Activated CD8-positive, alpha-beta memory T cell treated with anti-CD3 and anti-CD28 coated beads for 36 hours (primary cell): ENCODE measurements around the gene ASIC3. TPM values are rescaled to one million over a fixed set of nuclear protein-coding genes. Genes with fewer than 3 reads are reported as not detected.

Experiments
- CTCF ChIA-PET: fragments of 350-600 bp; sonication (Branson Sonifier 250); formaldehyde crosslinking; loops from one replicate; lab custom pipeline; 2021; ENCODE audit warnings: antibody characterized with exemption; lab: Charles Lee
- POLR2A ChIA-PET: fragments of 350-600 bp; sonication (Branson Sonifier 250); formaldehyde crosslinking; loops from one replicate; lab custom pipeline; 2021; ENCODE audit warnings: antibody characterized with exemption; lab: Charles Lee
- total RNA-seq, 2 experiments: library from RNA; stranded (reverse); gene quantifications; one replicate each; pipeline ENCODE4 v1.2.3, GENCODE V29; 2021

ASIC3 gene
- total RNA-seq, 2 experiments from 2014 or later: 2.9 to 3.6 TPM

DNA sequence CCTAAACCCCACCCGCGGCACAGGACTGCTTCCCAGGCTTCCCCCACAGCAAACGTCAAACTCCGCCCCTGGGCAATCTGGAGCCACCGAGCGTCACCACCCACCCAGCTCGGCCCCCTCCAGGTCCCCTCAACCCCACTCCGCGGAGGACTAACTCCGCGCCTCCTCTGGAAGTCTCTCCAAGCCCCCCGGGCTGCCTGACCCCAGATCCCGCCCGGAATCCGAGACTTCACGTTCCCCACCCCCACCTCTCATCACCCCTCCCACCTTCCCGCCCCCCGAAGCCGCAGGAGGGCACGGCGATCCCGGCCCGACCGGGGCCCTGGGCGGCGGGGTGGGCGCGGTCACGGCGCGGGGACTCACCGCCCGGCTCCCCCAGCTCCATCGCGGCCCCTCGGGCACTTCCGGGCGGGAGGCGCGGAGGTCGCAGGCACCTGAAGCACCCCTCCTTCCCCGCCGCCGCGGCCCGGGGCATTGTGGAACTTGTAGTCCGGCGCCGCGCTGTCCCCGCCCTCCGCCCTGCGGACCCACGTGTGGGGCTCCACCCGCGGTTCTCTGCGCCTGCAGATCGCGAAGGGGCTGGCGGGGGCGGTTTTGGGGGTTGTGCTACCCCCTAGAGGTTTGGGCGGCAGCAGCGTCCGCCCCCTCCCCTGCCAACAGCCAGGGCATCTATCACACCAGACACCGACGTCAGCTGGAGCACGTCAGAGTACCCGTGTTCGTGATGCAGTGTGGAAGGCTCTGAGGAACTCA lies 34.9 kb downstream of the ASIC3 start, which contains the start of gene TMUB1:
Gene TMUB1 (minus strand): TSS at position 423 of the 753 bp plus-strand sequence. CDS start 930 bp downstream, outside the sequence.
- POLR2A ChIA-PET: interaction anchor here (1.1 kb wide), 1 partner anchor 24 kb away, joined by 3 read pairs; the partner anchor contains the start of gene SLC4A2
- CTCF ChIA-PET: interaction anchor here (0.8 to 1.6 kb wide), 2 partner anchors 55 to 161 kb away, joined by 3 to 4 read pairs; partner anchors contain the start of gene ABCB8

DNA sequence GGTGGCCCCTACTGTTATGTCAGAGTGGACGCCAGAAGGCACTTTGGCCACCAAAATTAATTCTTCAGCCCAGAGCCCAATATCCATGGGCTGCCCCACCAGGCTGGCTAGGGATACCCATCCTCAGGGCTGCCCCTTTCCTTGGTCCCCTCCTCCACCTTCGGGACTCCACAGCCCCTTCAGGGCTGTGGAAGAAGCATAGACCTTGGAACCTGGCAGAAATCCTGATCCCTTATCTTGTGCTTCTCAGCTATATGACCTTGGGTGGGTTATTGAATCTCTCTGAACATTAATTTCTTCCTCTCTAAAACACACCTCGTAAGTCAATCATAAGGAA lies 35.5 kb downstream of the ASIC3 start:
- ChIA-PET POLR2A (no interaction called here), CTCF (interaction anchor here (1.6 kb wide), 1 partner anchor 56 kb away, joined by 4 read pairs; the partner anchor contains the start of gene ABCB8)

DNA sequence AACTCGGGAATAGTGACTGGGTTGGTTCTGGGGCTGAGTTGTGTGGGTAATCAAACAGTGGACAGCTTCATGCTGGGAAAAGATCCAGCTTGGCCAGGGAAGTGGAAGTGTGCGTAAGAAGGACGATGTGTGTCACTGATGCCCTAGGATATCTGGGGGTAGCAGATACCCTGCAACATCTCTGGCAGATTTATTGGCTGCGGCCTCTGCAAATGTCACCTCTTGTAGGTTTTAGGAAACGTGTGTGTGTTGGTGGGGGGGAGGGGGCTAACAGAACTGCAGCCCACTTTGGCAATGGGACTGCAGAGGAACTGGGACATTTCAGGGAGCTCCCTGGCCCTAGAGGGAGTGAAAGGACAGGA lies 37.0 kb downstream of the ASIC3 start:
- ChIA-PET CTCF (interaction anchor here (0.8 to 1.8 kb wide), 4 partner anchors 25 to 69 kb away, joined by 3 to 7 read pairs (median 3); partner anchors contain the start of genes CDK5 and SLC4A2), POLR2A (interaction anchor here (0.5 kb wide), 1 partner anchor 25 kb away, joined by 3 read pairs; no protein-coding TSS in a partner anchor)

DNA sequence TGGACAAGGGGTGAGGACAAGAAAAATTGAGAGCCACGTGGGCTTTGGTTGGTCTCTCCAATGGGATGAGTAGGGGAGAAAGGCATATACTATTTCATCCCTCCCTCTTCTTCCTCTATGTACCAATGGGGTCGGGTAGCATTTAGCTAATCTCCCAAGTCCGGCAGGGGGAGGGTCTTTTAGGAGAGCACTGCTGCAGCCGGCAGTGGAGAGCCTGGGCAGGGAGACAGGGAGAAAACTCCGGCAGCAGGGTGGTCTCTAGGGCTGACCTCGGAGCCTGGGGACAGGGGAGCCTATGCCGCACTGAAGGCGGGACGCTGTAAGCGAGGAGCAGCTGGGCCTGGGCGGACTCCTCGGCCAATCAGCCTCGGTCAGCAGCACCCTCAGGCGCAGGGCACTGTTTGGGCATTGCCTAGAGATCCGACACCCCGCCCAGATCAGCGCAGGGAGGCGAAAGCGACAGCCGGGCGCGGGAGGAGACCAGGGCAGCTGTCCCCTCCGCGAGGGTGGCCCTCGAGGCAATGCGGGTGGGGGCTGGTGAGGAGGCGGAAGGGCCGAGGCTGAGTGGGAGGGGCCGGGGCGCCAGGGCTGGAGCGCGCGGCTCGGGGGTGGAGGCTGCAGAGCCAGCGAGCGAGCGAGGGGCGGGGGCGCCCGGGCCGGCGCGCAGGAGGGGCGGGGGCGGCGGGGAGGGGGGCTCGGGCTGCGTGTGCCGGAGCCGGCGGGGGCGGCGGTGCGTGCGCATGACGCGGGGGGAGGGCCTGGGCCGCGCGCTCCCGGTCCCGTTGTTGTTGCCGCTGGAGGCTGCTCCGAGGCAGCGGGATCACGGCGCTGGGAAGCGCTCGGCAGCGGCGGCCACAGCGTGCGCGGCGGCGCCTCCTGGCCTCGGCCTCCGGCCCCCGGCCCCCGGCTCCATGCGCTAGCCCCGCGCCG lies 37.6 kb downstream of the ASIC3 start, which contains the start of gene AGAP3:
Gene AGAP3 (plus strand): TSS at position 785 of the 930 bp plus-strand sequence. CDS start 267 bp downstream, outside the sequence.
- POLR2A ChIA-PET: no interaction called here
- CTCF ChIA-PET: interaction anchor here (1.1 to 1.8 kb wide), 3 partner anchors 25 to 28 kb away, joined by 3 to 7 read pairs (median 3); partner anchors contain the start of genes CDK5 and SLC4A2

DNA sequence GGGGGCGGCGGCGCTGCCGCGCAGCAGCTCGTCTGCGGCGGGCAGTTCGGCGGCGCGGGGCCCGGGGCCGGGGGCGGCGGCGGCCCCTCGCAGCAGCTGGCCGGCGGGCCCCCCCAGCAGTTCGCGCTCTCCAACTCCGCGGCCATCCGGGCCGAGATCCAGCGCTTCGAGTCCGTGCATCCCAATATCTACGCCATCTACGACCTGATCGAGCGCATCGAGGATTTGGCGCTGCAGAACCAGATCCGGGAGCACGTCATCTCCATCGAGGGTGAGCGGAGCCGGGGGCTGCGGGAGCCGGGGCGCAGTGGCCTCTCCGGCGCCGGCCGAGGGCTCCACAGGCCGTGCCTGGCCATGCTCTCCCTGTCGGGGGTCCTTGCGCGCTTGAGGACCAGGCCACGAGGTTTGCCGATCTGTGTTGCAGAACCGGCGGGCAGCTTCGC lies 38.5 kb downstream of the ASIC3 start:
- POLR2A ChIA-PET: interaction anchor here (0.6 to 0.7 kb wide), 2 partner anchors 22 to 59 kb away, joined by 5 to 10 read pairs; partner anchors contain the start of gene ABCB8
- CTCF ChIA-PET: interaction anchor here (0.7 to 3.3 kb wide), 3 partner anchors 25 to 1483 kb away, joined by 3 to 20 read pairs (median 5); no protein-coding TSS in a partner anchor

DNA sequence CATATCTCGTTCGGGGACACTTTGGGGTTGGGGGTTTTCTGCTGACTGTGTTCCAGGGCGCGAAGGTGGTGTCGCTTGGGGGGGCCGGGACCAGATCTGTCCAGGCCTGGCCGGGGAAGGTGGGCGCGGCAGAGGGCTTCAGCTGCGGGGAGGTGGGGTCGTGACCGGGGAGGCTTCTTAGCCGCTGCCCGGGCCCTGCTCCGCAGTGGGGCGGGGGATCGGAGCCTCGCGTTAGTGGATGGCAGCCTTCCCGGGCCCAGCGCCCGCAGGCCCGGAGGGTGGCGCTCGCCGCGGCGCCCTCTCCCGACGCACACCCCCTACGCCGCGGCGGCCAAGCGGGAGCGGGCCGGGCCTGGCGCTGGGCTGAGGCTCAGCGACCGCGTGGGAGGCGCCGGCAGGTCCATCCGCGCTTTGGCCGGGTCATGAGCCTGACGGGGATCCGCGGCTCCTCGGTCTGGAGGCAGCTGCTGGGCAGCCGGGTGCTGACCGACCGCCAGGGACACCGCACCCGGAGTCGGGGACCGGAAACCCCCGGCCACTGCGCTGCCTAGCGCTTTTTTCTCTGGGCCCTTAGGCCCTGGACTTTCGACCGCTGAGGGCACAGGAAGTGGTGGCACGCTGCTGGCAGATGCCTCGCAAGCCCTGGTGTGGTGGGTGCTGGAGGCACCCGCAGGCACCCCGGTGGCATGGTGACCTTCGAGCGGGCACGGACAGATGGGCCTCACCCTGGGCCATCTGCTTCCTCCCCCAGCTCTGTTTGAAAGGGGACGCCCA lies 39.1 kb downstream of the ASIC3 start:
- CTCF ChIA-PET: interaction anchor here (0.7 to 3.3 kb wide), 5 partner anchors 20 to 1484 kb away, joined by 3 to 20 read pairs (median 3); no protein-coding TSS in a partner anchor
- POLR2A ChIA-PET: interaction anchor here (0.6 to 0.7 kb wide), 2 partner anchors 22 to 59 kb away, joined by 5 to 10 read pairs; partner anchors contain the start of gene ABCB8

DNA sequence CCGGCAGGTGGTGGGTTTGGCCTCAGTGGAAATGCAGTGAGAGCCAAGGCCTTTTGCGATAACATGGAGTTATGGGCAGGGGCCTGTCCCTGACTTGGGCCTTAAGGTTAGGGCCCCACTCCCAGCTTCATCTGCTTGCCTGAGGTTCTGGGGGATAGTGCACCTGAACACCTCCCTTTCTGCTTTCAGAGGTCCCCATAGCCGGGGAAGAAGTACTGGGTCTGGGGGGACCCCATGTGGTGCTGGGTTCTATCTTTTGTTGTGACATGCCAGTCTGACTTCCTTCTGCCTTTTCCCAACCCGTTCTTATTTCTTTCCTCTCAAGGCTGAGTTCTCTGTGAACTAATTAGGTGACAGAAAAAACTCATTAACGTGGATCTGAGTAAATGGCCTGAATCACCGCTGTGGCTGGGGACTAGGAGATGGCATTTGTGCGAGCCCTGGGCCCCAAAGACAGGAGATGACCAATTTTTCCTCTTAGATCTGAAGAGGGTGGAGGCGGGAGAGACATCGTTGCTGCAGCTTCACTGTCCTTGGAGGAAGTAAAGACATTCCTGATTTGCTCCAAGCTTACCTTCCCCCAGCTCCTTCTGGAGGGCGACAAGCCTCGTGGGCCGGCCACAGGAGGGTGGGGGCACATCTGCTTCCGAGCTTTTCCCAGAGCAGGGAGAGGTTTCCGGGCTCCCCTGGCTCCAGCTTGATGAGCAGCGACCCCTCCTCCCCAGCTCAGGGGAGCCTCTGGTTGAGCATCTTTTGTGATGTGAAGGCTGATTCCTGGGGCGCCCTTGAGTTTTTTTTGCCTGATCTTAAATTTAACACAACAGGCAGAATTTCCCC lies 39.9 kb downstream of the ASIC3 start:
- POLR2A ChIA-PET: interaction anchor here (0.5 kb wide), 1 partner anchor 88 kb away, joined by 3 read pairs; no protein-coding TSS in a partner anchor

DNA sequence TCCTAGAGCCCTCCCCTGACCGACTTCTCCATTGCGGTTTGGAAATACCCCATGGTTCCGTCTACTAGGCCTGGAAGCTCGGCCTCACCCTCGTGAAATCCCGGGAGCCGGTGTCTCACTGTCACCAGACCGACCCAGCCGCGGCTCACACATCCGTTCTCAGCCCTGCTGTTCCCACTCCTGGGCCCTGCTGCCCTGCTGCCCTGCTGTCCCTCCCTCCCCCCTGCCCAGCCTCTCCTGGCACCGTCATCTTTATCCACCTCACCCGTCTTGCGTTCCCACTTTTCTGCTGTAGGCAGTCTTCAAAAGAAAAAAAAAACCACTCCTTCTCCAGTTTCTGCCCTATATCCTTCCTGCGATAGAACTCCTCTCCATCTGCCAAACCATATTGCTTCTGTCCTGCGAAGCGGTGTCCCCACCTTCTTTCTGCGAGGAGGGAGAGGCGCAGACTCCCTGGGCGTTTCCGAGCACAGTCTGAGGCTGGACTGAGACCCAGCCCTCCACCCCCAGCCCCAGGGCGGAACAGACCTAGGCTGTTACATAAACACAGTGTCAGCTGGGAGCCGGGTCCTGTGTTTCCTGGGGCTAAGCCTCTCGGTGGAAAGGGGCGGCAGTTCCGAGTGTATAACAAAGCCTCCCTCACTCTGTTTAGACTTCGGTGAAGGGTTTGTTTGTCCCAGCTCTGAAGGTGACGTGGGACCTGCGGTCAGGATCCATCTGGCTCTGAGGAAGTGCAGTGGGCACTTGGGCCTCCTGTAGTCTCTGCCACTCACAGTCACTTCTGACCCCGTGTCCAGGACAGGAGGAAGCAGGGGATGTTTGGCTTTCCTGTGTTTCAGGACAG lies 40.7 kb downstream of the ASIC3 start:
- ChIA-PET POLR2A (interaction anchor here (0.5 kb wide), 1 partner anchor 89 kb away, joined by 3 read pairs; no protein-coding TSS in a partner anchor), CTCF (interaction anchor here (1.3 to 3.3 kb wide), 3 partner anchors 19 to 23 kb away, joined by 3 to 20 read pairs (median 3); no protein-coding TSS in a partner anchor)

More for the DNA sequence above, 39.9 kb downstream of the ASIC3 start:
- CTCF ChIA-PET: interaction anchor here (1.0 to 3.3 kb wide), 4 partner anchors 19 to 138 kb away, joined by 3 to 20 read pairs (median 3); no protein-coding TSS in a partner anchor

DNA sequence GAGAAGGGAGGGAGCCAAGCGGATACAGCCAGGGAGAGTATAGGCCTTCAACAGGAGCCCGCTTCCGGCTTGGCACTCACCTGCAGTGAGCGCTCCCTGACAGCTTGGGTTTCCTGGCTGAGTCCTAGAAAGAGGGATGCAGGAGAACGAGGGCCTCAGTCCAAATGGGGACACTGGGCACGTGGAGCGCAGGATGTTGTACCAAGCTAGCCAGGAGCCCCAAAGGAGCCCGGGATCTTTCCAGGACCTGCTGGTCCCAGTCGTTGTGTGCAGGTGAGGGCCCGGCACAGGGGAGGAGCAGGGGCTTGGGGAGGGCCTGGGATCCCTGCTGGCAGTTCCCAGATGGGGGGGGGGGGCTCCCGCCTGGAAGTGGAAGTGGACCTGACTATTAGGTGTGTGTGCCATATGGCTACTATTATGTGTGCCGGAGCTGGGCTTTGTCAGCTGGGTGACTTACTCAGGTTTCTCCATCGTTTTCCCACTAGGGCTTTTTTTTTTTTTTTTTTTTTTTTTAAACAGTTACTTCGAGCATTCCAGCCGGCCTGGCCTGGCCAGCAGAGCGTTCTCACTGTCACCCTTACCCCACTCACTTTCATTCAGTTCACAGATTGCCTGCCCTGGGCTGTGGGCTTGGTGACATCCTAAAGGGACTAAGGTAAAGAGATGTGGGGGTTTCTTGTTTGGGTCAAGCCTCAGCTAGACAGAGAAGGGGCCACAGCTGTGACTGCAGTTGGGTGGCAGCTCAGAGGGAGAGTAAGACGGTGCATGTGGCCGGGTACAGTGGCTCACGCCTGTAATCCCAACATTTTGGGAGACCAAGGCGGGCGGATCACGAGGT lies 41.8 kb downstream of the ASIC3 start:
- ChIA-PET POLR2A (no interaction called here), CTCF (interaction anchor here (0.6 to 3.3 kb wide), 4 partner anchors 19 to 35 kb away, joined by 3 to 20 read pairs (median 4); no protein-coding TSS in a partner anchor)

DNA sequence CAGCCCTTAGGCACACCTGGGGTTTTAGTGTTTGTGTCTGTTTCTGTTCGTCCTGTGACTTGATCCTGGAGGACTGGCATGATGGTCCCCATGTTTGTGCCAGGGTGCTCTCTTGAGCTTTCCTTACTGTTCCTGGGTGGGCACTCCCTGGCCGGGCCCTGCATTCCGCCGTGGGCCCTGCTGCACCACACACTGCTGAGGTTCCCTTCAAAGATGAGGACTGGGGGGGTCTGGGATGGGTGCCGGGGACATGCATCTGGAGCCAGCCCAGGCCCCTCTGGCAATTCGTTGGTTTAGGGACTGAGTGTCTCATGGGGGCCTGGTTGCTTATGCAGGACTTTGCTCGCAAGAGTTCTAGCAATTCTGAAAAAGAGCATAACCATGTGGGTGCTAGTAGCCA lies 42.7 kb downstream of the ASIC3 start:
- POLR2A ChIA-PET: no interaction called here

DNA sequence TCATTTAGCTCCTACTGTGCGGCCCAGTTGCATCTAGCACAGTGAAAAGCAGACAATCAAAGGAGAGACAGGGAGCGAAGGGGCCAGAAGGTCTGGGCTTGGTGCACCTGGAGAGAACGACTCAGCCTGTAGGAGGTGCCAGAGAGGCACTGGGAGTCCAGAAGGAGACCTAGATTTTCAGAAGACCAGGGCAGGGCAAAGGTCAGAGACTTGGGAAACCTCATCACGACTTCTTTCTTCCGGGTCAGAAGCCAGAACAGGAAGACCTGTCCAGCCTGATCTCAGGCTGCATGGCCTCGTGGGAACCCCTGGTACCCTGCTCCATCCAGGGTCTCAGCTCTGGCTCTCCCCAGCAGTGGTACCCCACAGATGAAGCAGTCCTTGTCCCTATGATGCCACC lies 43.1 kb downstream of the ASIC3 start:
- POLR2A ChIA-PET: no interaction called here
- CTCF ChIA-PET: interaction anchor here (0.5 to 2.5 kb wide), 4 partner anchors 19 to 114 kb away, joined by 3 to 12 read pairs (median 3); no protein-coding TSS in a partner anchor

More for the DNA sequence above, 42.7 kb downstream of the ASIC3 start:
- CTCF ChIA-PET: interaction anchor here (0.5 to 2.5 kb wide), 3 partner anchors 19 to 113 kb away, joined by 3 to 12 read pairs (median 3); no protein-coding TSS in a partner anchor

DNA sequence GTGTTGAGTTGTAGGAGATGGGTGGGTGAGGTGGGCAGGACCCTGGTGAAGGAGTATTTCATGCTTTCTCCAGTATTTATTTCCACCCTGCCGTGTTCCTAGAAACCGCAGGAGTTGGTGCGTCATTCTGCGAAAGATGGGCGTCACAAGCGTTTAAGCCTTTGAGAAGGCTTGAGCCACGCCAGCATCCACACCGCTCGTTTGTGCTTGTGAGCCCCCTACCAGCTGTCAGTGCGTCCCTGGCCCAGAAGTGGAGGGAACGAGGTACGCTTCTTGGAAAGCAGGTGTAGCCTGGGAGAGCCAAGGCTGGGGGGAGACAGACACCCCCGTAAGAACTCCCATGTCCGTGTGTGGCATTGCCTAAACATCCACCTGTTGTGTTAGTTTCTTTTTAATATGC lies 43.7 kb downstream of the ASIC3 start:
- POLR2A ChIA-PET: no interaction called here

DNA sequence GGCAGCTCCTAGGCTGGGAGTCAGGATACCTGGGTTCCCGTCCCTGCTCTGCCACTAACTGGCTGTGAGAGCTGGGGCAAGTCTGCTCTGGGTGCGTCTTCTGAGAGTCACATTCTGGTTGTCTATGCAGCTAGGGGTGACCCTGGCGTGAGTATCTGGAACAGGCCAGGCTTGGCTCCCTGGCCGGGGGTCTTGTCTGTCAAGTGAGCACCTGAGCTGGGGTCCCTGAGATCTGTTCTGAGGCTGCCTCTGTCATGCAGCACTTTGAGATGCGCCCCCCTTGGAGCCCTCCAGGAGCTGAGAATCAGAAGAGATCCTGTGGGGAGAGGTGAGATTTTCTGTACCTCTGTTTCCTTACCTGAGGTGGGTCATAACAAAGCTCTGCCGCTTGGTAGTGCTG lies 45.4 kb downstream of the ASIC3 start:
- POLR2A ChIA-PET: no interaction called here
- CTCF ChIA-PET: interaction anchor here (1.2 to 1.4 kb wide), 2 partner anchors 75 to 76 kb away, joined by 3 to 4 read pairs; no protein-coding TSS in a partner anchor

More for the DNA sequence above, 43.7 kb downstream of the ASIC3 start:
- CTCF ChIA-PET: interaction anchor here (1.2 to 2.5 kb wide), 2 partner anchors 18 to 22 kb away, joined by 3 to 12 read pairs; no protein-coding TSS in a partner anchor

DNA sequence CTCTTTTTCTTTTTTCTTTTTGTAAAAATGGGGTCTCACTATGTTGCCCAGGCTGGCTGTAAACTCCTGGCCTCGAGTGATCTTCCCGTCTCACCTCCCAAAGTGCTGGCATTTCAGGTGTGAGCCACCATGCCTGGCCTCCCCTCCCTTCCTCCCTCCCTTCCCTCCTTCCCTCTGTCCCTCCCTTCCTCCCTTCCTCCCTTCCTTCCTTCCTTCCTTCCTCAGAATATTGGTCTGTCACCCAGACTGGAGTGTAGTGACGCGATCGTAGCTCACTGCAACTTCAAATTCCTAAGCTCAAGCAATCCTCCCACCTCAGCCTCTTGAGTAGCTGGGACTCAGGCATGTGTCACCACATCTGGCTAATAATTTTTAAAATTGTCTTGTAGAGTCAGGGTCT lies 46.3 kb downstream of the ASIC3 start:
- CTCF ChIA-PET: interaction anchor here (1.2 to 2.1 kb wide), 2 partner anchors 16 to 75 kb away, joined by 4 to 8 read pairs; no protein-coding TSS in a partner anchor
- POLR2A ChIA-PET: no interaction called here
